GM18951 (cell line): ENCODE data around the gene STXBP1.

Experiments
- POLR2A ChIP-seq: IDR thresholded peaks from 4 replicates; pipeline ENCODE4 v1.6.1; 2011; ENCODE audit warnings: mild to moderate bottlenecking; ENCODE audit not compliant: insufficient read length, insufficient read depth; ENCODE audit errors: extremely low read depth
- in situ Hi-C: fragments of 300-500 bp; cut with MboI; formaldehyde crosslinking; loops from one replicate; pipeline ENCODE4 v1.12.0; 2022; ENCODE audit warnings: low sequenced_read_pairs, mixed read lengths, inconsistent platforms; ENCODE audit not compliant: unreplicated experiment

Gene STXBP1

GRCh38 chr9:127611899-127612790 lies at the start of gene STXBP1:
TSS of gene STXBP1 (plus strand) at chr9:127612277. CDS start at chr9:127612404, 127 bp downstream.
- in situ Hi-C loops: no loop called here

GRCh38 chr9:127562279-127562796 lies 49.7 kb upstream of the STXBP1 start:
- in situ Hi-C loops: no loop called here
- TF ChIP-seq POLR2A: no peak

More at GRCh38 chr9:127611899-127612790, at the start of gene STXBP1:
- TF ChIP-seq POLR2A: peak; percentile 46

GRCh38 chr9:127562841-127563401 lies 49.2 kb upstream of the STXBP1 start:
- TF ChIP-seq POLR2A: no peak
- in situ Hi-C loops: no loop called here

- in situ Hi-C loops: no loop called here
- TF ChIP-seq POLR2A: no peak
Measured at GRCh38 chr9:127563579-127563978, 48.5 kb upstream of the STXBP1 start.

- no peak for TF ChIP-seq POLR2A
- in situ Hi-C loops: no loop called here
Measured at GRCh38 chr9:127565231-127565630, 46.8 kb upstream of the STXBP1 start.

- in situ Hi-C loops: no loop called here
- no peak for TF ChIP-seq POLR2A
Measured at GRCh38 chr9:127566351-127567001, 45.6 kb upstream of the STXBP1 start.

GRCh38 chr9:127567035-127567729 lies 44.9 kb upstream of the STXBP1 start:
- no peak for TF ChIP-seq POLR2A
- in situ Hi-C loops: no loop called here

GRCh38 chr9:127567730-127568617 lies 44.1 kb upstream of the STXBP1 start:
- in situ Hi-C loops: no loop called here
- TF ChIP-seq POLR2A: no peak

GRCh38 chr9:127568618-127568970 lies 43.5 kb upstream of the STXBP1 start:
- no peak for TF ChIP-seq POLR2A
- in situ Hi-C loops: no loop called here

GRCh38 chr9:127568971-127569885 lies 42.8 kb upstream of the STXBP1 start:
- TF ChIP-seq POLR2A: peak; percentile 41
- in situ Hi-C loops: no loop called here

GRCh38 chr9:127569886-127570401 lies 42.1 kb upstream of the STXBP1 start:
- in situ Hi-C loops: no loop called here
- TF ChIP-seq POLR2A: no peak
